ENCODE measurements around the gene BCAS1. TPM values are rescaled to one million over a fixed set of nuclear protein-coding genes. Genes with fewer than 3 reads are reported as not detected.
"Not testable (repeated sequence)": the region's sequence is repeated elsewhere in the genome, so short reads cannot be mapped to it uniquely, and the experiment has no call there.

Gene BCAS1
- polyA plus RNA-seq, 4 donors, result 0.66 to 6.2 (median 4.4) TPM

- no peak for DNase-seq (ENCODE audit: low read depth in 4 of 4, low spot score in 3 of 4)
Measured at GRCh38 chr20:54020868-54021267, 49.5 kb downstream of the BCAS1 start.

- no peak for DNase-seq (ENCODE audit: low read depth in 4 of 4, low spot score in 3 of 4)
Measured at GRCh38 chr20:54020348-54020747, 50.0 kb downstream of the BCAS1 start.

- DNase-seq (ENCODE audit: low read depth in 4 of 4, low spot score in 3 of 4), result no peak
Measured at GRCh38 chr20:54019585-54019984, 50.8 kb downstream of the BCAS1 start.

GRCh38 chr20:54019127-54019526 is 51.3 kb downstream of the BCAS1 start:
- no peak for DNase-seq (ENCODE audit: low read depth in 4 of 4, low spot score in 3 of 4)

- DNase-seq (ENCODE audit: low read depth in 4 of 4, low spot score in 3 of 4), result no peak
Measured at GRCh38 chr20:54017846-54018245, 52.5 kb downstream of the BCAS1 start.

DNA sequence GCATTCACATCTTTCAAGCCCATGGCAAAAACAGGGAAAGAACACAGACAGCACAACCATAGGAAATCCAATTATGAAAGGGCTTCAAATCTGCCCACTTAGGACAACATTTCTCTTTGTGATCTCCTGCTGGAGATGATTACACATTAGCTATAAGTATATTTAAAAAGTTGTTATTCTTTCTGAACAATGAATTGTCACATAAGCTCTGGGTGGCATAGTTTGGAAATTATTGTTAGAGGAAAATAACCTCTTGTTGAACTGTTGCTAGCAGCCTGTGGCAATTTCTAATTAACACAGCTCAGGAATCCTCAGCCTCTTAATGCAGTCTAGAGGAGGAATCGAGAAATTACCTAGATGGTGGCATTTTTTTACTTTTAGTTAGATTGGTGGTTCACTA is 54.9 kb downstream of the BCAS1 start:
- no peak for DNase-seq (ENCODE audit: low read depth in 4 of 4, low spot score in 3 of 4)

DNA sequence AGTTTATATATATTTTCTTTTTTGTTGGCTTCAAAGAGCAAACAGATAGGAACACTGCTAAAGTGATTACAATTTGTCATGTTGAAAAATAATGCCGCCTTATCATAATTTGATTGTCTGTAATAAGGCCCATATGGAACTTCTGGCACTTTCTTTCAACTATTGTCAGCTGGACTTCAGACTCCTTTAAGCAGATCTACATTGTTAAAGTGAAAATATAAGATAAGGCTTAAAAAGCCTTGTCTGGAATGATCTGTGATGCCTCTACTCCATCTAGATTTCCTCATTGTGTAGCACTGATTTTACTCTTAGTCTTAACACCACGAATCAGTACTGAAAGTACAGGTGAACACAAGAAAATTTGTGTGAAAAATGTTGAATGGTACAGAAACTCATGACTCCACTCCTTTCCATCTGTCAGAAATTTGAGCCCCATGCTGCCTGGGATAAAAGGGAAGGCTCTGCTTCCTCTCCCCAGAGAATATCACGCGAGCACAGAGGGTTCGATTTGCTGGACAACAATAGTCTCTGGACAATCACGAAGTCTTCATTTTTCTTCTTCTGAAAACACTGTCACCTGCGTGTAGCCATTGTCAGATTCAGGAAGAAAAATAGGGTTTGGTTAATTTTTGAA is 56.0 kb downstream of the BCAS1 start:
- DNase-seq (ENCODE audit: low read depth in 4 of 4, low spot score in 3 of 4), result no peak

DNA sequence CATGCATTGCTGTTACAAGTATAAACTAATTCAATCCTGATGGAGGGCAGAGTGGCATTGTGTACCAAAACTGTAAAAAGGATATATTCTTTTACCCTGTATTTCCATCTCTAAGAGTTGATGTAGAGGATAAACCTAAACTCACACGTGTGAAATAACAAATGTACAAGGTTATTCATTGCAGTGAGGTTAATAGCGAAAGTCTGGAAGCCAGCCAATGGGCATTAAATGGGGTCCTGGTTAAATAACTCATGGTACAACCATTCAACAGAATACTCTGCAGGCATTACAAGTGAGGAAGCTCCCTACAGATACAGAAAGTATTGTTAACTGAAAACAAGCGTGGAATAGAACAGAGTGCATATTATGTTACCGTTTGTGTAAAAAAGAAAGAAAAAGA is 56.9 kb downstream of the BCAS1 start:
- no peak for DNase-seq (ENCODE audit: low read depth in 4 of 4, low spot score in 3 of 4)

- no peak for DNase-seq (ENCODE audit: low read depth in 4 of 4, low spot score in 3 of 4)
Measured at GRCh38 chr20:54011346-54011745, 59.0 kb downstream of the BCAS1 start.

- not testable (repeated sequence) for DNase-seq (ENCODE audit: low read depth in 4 of 4, low spot score in 3 of 4)
Measured at GRCh38 chr20:54006216-54006615, 64.2 kb downstream of the BCAS1 start.

DNA sequence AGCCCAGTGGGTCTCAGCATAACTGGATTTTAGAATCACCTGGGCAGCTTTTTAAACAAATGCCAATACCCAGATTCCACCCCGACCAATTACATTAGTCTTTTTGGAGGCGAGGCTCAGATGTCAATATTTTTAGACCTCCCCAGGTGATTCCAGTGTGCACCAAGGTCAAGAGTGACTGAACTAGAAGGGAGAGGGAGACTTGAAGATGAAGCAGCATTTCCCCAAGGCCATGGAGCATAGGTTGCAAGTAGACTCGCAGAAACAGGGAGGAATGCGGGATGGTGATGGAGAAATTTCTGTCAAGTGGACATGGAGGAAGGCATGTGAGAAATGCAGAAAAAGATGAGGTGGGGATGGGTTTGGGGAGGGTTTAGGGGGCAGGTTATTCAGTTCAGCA is 64.9 kb downstream of the BCAS1 start:
- no peak for DNase-seq (ENCODE audit: low read depth in 4 of 4, low spot score in 3 of 4)

- no peak for DNase-seq (ENCODE audit: low read depth in 4 of 4, low spot score in 3 of 4)
Measured at GRCh38 chr20:54004445-54004844, 65.9 kb downstream of the BCAS1 start.

- no peak for DNase-seq (ENCODE audit: low read depth in 4 of 4, low spot score in 3 of 4)
Measured at GRCh38 chr20:54002741-54003140, 67.7 kb downstream of the BCAS1 start.

DNA sequence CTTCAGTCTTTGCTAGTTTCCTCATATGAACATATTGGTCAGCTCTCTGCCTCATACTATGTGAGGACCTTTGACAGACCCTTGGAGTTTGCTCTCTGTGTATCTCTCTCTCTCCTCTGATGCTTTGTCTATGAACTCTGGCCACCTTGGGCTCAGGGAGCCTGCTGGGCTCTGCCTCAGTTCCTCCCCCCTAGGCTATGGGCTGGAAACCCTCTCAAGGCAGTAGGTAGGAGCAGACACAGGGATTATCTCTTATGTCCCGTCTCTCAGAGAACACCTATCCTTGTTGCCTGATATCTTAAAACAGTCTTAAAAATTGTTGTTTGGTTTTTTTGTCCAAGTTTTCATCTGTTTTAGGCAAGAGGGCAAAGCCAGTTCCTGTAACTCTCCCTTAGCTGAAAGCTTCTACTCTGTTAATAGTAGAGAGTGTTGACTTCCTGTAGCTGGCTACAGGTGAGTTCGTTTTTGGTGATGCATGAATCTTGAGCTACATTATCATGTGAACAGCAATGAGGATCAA is 68.3 kb downstream of the BCAS1 start:
- DNase-seq (ENCODE audit: low read depth in 4 of 4, low spot score in 3 of 4), result no peak

- DNase-seq (ENCODE audit: low read depth in 4 of 4, low spot score in 3 of 4), result no peak
Measured at GRCh38 chr20:54000914-54001313, 69.5 kb downstream of the BCAS1 start.

DNA sequence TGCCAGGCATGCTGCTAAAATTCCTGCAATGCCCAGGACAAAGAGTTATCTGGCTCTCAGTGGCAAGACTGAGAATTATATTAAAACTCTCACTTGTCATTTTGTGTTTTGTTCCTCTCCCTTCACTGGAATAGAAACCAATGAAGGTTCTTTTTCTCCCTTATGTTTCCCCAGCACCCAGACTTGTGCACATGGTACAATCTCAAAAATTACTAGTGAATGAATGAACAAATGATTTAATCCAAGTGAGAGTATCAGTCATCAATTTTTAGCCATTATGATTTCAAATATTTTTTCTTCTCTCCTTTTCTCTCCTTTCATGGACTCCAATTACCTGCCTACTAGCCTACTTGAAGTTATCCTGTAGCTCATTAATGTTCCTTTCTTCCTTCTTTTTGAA is 70.1 kb downstream of the BCAS1 start:
- DNase-seq (ENCODE audit: low read depth in 4 of 4, low spot score in 3 of 4), result no peak

DNA sequence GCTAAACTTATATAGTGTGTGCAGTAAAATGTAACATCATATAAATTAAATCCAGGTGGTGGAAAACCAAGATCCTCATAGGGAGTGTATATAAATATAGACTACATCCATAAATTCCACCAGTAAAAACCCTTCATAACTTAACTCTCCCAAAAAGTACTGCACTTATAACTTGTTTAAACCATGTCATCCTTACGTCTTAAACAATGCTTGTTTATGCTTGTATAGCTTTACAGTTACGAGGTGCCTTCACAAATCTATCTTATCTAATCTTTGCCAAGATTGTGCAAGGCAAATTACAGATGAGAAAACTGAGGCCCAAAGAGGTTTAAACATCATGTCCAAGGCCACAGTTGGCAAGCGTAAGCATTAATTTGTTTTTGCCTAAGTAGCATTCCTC is 71.3 kb downstream of the BCAS1 start:
- no peak for DNase-seq (ENCODE audit: low read depth in 4 of 4, low spot score in 3 of 4)

DNA sequence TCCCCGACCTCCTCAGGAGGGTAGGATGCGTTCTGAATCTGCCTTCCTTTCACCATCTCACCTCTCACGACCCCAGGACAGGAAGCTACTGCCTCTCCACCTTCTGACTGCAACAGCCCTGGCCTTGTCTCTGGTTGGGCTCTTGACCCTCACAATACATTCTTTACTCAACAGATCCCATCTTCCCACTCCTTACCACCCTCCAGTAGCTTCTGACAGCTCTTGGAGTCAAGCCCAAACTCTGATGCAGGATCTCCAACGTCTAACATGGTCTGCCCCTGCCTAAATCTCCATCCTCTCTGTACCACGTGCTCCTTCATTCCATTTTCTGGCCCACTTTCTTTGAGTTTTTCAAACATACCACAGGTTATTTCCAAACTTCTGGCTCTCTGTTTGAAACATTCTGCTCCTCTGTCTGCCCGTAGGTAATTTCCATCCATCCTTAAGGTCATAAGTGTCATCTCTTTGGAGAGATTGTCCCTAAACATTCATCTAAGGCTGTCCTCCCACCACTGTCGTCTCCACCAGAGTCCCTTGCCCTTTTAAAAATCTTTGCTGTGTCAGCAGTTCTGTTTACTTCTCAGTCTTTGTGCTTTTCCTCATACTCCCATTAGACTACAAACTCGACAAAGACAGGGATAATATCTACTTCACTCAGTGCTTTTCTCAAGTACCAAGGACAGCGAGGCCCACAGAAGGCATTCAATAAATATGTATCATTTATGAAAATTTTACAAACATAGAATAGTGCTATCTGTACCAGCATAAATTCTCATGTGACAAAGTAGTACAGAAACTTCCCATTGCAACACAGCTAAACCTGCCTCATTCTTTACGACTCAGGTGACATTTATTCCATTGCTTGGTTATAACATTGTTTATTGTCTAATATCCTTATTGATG is 73.6 kb downstream of the BCAS1 start:
- no peak for DNase-seq (ENCODE audit: low read depth in 4 of 4, low spot score in 3 of 4)

GRCh38 chr20:53995949-53996348 is 74.4 kb downstream of the BCAS1 start:
- no peak for DNase-seq (ENCODE audit: low read depth in 4 of 4, low spot score in 3 of 4)

DNA sequence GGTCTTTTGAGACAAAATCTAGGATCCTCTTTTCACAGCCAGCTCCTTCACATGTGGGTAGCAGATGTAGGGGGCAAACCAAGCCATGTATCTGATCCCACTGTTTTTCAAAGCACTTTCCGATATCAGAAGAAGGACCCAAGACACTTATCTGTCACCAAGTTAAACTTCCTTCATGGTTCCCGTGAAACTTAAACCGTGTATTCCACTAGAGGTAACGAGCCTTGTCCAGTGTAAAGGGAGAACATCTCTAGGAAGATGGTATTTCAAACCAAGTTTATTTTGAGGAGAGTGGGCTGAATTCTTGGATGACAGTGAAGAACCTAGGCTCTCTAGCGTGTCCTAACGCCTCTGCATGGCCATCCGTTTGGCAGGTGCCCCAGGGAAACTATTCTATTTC is 76.3 kb downstream of the BCAS1 start:
- DNase-seq (ENCODE audit: low read depth in 4 of 4, low spot score in 3 of 4), result no peak

GRCh38 chr20:53993310-53993709 is 77.1 kb downstream of the BCAS1 start:
- DNase-seq (ENCODE audit: low read depth in 4 of 4, low spot score in 3 of 4), result no peak

Data from left renal pelvis (tissue), 4 donors.